Measurements from ENCODE around the gene PTPN5. TPM values are rescaled to one million over a fixed set of nuclear protein-coding genes. Genes with fewer than 3 reads are reported as not detected.

Gene PTPN5
- total RNA-seq, 5 donors from 2014 or later (not counting 1 experiment from before 2014, with no cell fraction given), result 0.22 TPM; not detected in 4

DNA sequence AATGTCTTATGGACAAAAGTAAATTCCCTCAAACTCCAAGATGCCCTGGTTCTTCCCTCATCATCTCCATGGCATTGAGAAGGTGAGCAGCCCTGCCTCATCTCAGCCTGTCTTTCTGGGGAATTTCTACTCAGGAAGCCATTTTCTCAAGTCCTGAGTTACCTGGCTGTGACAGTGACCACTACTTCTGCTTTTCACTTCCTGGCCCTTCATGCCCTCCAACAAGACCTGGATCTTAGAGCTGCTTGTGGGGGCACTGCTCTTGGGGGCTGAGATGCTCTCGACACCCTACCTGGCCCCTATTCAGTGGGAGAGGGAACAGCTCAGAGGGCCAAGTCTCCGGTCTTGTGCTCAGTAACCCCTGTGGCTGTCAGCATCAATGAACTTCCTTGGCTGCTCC lies 60.2 kb downstream of the PTPN5 start:
- Histone ChIP-seq H3K4me3 (ENCODE audit: control insufficient read depth in 1 of 2, extremely low read depth in 1 of 2, low read length in 1 of 2) (no peak overlapping the region), H3K4me1 (ENCODE audit: control insufficient read depth in 1 of 2, extremely low read depth in 1 of 2, insufficient read depth in 2 of 2, low read length in 2 of 2) (peaks cover 0 to 14% of the 10 kb centered on the region in 2 experiments), H3K36me3 (ENCODE audit: control insufficient read depth in 2 of 2, extremely low read depth in 1 of 2, insufficient read depth in 1 of 2, low read length in 1 of 2) (no peaks in the 10 kb centered on the region), H3K27me3 (replicated peaks in 1 of 2; ENCODE audit: control insufficient read depth in 2 of 2, extremely low read depth in 1 of 2, insufficient read depth in 2 of 2, low read length in 1 of 2) (peaks cover 0 to 21% of the 10 kb centered on the region in 2 experiments), H3K9me3 (no peaks in the 10 kb centered on the region), H3K27ac (ENCODE audit: low read length) (no peak overlapping the region)
- Mint-ChIP-seq H3K27me3 (peaks cover 3 to 5% of the 10 kb centered on the region in 2 donors), H3K4me3 (no peak overlapping the region), H3K36me3 (no peaks in the 10 kb centered on the region), H3K4me1 (peaks cover 7 to 16% (median 10%) of the 10 kb centered on the region in 3 donors), H3K9me3 (no peaks in the 10 kb centered on the region), H3K27ac (no peak overlapping the region)
- ATAC-seq (replicated peaks in 1 of 4), result no peak
- POLR2A ChIA-PET, result no interaction called here
- 54% methylated on average over 2 of the region's 2 CpGs for WGBS (ENCODE audit: insufficient coverage)
- no peak for DNase-seq
- CTCF ChIA-PET, result interaction anchor here (0.5 to 2.4 kb wide), 23 partner anchors 9 to 616 kb away, joined by 3 to 22 read pairs (median 4); no protein-coding TSS in a partner anchor

DNA sequence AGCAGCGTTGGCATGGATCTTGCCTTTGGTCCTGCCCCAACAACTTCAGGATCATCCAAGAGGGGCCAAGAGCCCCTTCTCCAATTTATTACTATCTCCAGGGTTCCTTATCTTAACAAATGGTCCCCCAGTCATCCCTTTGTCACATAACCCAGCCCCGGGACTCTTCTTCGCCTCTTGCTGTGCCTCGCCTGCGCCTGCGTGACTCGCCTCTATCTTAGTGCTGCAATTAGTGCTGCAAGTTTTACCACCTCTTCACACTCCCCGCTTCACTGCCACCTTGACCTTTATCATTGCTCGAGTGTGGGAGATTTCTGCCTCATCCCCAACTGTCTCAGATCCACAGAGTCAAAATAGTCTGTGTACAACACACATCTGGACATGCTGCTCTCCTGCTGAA lies 61.6 kb downstream of the PTPN5 start:
- Mint-ChIP-seq H3K27me3 (peaks cover 0 to 2% of the 10 kb centered on the region in 2 donors), H3K9me3 (no peaks in the 10 kb centered on the region), H3K27ac (no peak overlapping the region), H3K4me3 (no peak overlapping the region), H3K36me3 (no peaks in the 10 kb centered on the region), H3K4me1 (peaks cover 7 to 16% (median 10%) of the 10 kb centered on the region in 3 donors)
- DNase-seq (no peak), ATAC-seq (replicated peaks in 1 of 4) (no peak)
- Histone ChIP-seq H3K9me3 (no peaks in the 10 kb centered on the region), H3K27ac (ENCODE audit: low read length) (no peak overlapping the region), H3K36me3 (ENCODE audit: control insufficient read depth in 2 of 2, extremely low read depth in 1 of 2, insufficient read depth in 1 of 2, low read length in 1 of 2) (no peaks in the 10 kb centered on the region), H3K27me3 (replicated peaks in 1 of 2; ENCODE audit: control insufficient read depth in 2 of 2, extremely low read depth in 1 of 2, insufficient read depth in 2 of 2, low read length in 1 of 2) (peaks cover 0 to 12% of the 10 kb centered on the region in 2 experiments), H3K4me3 (ENCODE audit: control insufficient read depth in 1 of 2, extremely low read depth in 1 of 2, low read length in 1 of 2) (no peak overlapping the region), H3K4me1 (ENCODE audit: control insufficient read depth in 1 of 2, extremely low read depth in 1 of 2, insufficient read depth in 2 of 2, low read length in 2 of 2) (peaks cover 0 to 14% of the 10 kb centered on the region in 2 experiments)
- 93% methylated on average over 7 of the region's 9 CpGs for WGBS (ENCODE audit: insufficient coverage)
- CTCF ChIA-PET, result interaction anchor here (0.5 to 2.0 kb wide), 7 partner anchors 8 to 615 kb away, joined by 3 to 22 read pairs (median 4); no protein-coding TSS in a partner anchor
- POLR2A ChIA-PET, result no interaction called here

DNA sequence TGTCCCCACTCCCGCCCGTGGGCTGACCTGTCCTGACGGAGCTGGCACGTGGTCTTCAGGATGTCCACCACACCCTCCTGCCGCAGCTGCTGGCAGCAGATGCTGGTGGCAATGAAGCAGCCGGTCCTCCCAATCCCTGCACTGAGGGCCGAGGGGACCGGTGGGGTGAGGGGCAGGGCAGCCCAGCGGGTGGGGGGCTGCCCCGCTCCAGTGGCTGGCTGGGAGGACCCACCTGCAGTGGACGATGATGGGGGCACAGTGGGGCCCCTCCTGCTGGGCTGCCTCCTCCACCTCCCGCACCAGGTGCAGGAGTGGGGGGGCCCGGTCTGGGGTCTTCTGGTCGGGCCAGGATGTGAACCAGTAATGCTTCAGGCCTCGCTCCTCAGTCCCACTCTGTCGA lies 62.2 kb downstream of the PTPN5 start:
- no peaks in the 10 kb centered on the region for H3K9me3 ChIP-seq
- POLR2A ChIA-PET, result no interaction called here
- H3K27me3 ChIP-seq (replicated peaks in 1 of 2; ENCODE audit: control insufficient read depth in 2 of 2, extremely low read depth in 1 of 2, insufficient read depth in 2 of 2, low read length in 1 of 2), result peaks cover 0 to 12% of the 10 kb centered on the region in 2 experiments
- ATAC-seq (replicated peaks in 1 of 4) (no peak), DNase-seq (no peak)
- CTCF ChIA-PET, result interaction anchor here in 1 of 2 donors (1.6 kb wide), 1 partner anchor 96 kb away, joined by 4 read pairs; no protein-coding TSS in a partner anchor
- no peaks in the 10 kb centered on the region for H3K36me3 Mint-ChIP-seq
- no peak overlapping the region for H3K27ac Mint-ChIP-seq
- no peak overlapping the region for H3K4me3 Mint-ChIP-seq
- no peaks in the 10 kb centered on the region for H3K36me3 ChIP-seq (ENCODE audit: control insufficient read depth in 2 of 2, extremely low read depth in 1 of 2, insufficient read depth in 1 of 2, low read length in 1 of 2)
- H3K9me3 Mint-ChIP-seq, result no peaks in the 10 kb centered on the region
- no peak overlapping the region for H3K4me3 ChIP-seq (ENCODE audit: control insufficient read depth in 1 of 2, extremely low read depth in 1 of 2, low read length in 1 of 2)
- no peak overlapping the region for H3K27ac ChIP-seq (ENCODE audit: low read length)
- peaks cover 0 to 14% of the 10 kb centered on the region in 2 experiments for H3K4me1 ChIP-seq (ENCODE audit: control insufficient read depth in 1 of 2, extremely low read depth in 1 of 2, insufficient read depth in 2 of 2, low read length in 2 of 2)
- 87% methylated on average over 12 of the region's 16 CpGs for WGBS (ENCODE audit: insufficient coverage)
- H3K4me1 Mint-ChIP-seq, result peaks cover 7 to 16% (median 10%) of the 10 kb centered on the region in 3 donors
- peaks cover 0 to 2% of the 10 kb centered on the region in 2 donors for H3K27me3 Mint-ChIP-seq

DNA sequence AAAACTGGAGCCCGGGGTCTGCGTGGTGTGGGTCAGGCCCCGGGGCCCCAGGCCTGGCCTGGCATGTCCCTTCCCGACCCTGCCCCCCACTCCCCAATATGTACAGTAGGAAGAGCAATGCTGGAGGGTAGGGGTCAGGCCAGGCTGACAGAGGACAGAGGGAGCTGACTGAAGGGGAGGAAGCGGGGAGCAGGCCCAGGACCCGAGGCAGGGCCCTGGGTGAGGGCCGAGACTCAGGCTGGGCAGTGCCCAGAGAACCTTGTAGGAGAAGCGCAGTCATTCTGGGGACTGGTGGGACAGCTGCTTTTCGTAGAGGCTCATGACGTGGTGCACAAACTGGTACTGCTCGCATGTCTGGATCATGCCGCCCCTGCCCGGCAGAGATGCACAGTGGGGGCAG lies 62.9 kb downstream of the PTPN5 start:
- H3K4me3 Mint-ChIP-seq, result no peak overlapping the region
- ChIA-PET POLR2A (no interaction called here), CTCF (interaction anchor here (1.0 to 1.7 kb wide), 4 partner anchors 95 to 188 kb away, joined by 3 to 9 read pairs (median 6); partner anchors contain the start of gene SPTY2D1 (in 1 of the 2))
- Histone ChIP-seq H3K27me3 (replicated peaks in 1 of 2; ENCODE audit: control insufficient read depth in 2 of 2, extremely low read depth in 1 of 2, insufficient read depth in 2 of 2, low read length in 1 of 2) (peaks cover 0 to 12% of the 10 kb centered on the region in 2 experiments), H3K36me3 (ENCODE audit: control insufficient read depth in 2 of 2, extremely low read depth in 1 of 2, insufficient read depth in 1 of 2, low read length in 1 of 2) (no peaks in the 10 kb centered on the region), H3K4me3 (ENCODE audit: control insufficient read depth in 1 of 2, extremely low read depth in 1 of 2, low read length in 1 of 2) (no peak overlapping the region), H3K27ac (ENCODE audit: low read length) (no peak overlapping the region), H3K4me1 (ENCODE audit: control insufficient read depth in 1 of 2, extremely low read depth in 1 of 2, insufficient read depth in 2 of 2, low read length in 2 of 2) (peaks cover 0 to 14% of the 10 kb centered on the region in 2 experiments), H3K9me3 (no peaks in the 10 kb centered on the region)
- no peak for ATAC-seq (replicated peaks in 1 of 4)
- no peaks in the 10 kb centered on the region for H3K36me3 Mint-ChIP-seq
- H3K4me1 Mint-ChIP-seq, result peaks cover 7 to 16% (median 10%) of the 10 kb centered on the region in 3 donors
- no peak overlapping the region for H3K27ac Mint-ChIP-seq
- no peak for DNase-seq
- 84% methylated on average over 9 of the region's 13 CpGs for WGBS (ENCODE audit: insufficient coverage)
- H3K27me3 Mint-ChIP-seq, result peaks cover 0 to 2% of the 10 kb centered on the region in 2 donors
- no peaks in the 10 kb centered on the region for H3K9me3 Mint-ChIP-seq

- peaks cover 7 to 16% (median 10%) of the 10 kb centered on the region in 3 donors for H3K4me1 Mint-ChIP-seq
- Histone ChIP-seq H3K36me3 (ENCODE audit: control insufficient read depth in 2 of 2, extremely low read depth in 1 of 2, insufficient read depth in 1 of 2, low read length in 1 of 2) (no peaks in the 10 kb centered on the region), H3K4me1 (ENCODE audit: control insufficient read depth in 1 of 2, extremely low read depth in 1 of 2, insufficient read depth in 2 of 2, low read length in 2 of 2) (peaks cover 0 to 14% of the 10 kb centered on the region in 2 experiments), H3K27me3 (replicated peaks in 1 of 2; ENCODE audit: control insufficient read depth in 2 of 2, extremely low read depth in 1 of 2, insufficient read depth in 2 of 2, low read length in 1 of 2) (peaks cover 0 to 12% of the 10 kb centered on the region in 2 experiments), H3K4me3 (ENCODE audit: control insufficient read depth in 1 of 2, extremely low read depth in 1 of 2, low read length in 1 of 2) (no peak overlapping the region), H3K9me3 (no peaks in the 10 kb centered on the region), H3K27ac (ENCODE audit: low read length) (no peak overlapping the region)
- H3K9me3 Mint-ChIP-seq, result no peaks in the 10 kb centered on the region
- ChIA-PET CTCF (interaction anchor here (0.5 to 1.7 kb wide), 10 partner anchors 13 to 194 kb away, joined by 3 to 9 read pairs (median 4); partner anchors contain the start of gene SPTY2D1 (in 1 of the 2)), POLR2A (interaction anchor here in 1 of 2 donors (0.6 kb wide), 1 partner anchor 96 kb away, joined by 9 read pairs; no protein-coding TSS in a partner anchor)
- H3K4me3 Mint-ChIP-seq, result peak overlapping the region in 1 of 3 donors; percentile 14
- no peaks in the 10 kb centered on the region for H3K36me3 Mint-ChIP-seq
- DNase-seq (peak in 32 of 35 experiments; percentile 10 to 72 (median 46)), ATAC-seq (replicated peaks in 1 of 4) (peak; percentile 74 to 88 (median 78))
- no peak overlapping the region for H3K27ac Mint-ChIP-seq
- 69% methylated on average over 9 of the region's 10 CpGs for WGBS (ENCODE audit: insufficient coverage)
- H3K27me3 Mint-ChIP-seq, result peaks cover 0 to 2% of the 10 kb centered on the region in 2 donors
Observed at GRCh38 chr11:18727479-18728236, 63.9 kb downstream of the PTPN5 start.

- no peak within 1 kb of the TSS for H3K27ac Mint-ChIP-seq
- H3K27ac ChIP-seq (ENCODE audit: low read length), result no peak within 1 kb of the TSS
- 83% methylated on average over 4 of the region's 7 CpGs for WGBS (ENCODE audit: insufficient coverage)
- no peak within 1 kb of the TSS for H3K4me3 Mint-ChIP-seq
- H3K9me3 Mint-ChIP-seq, result no peaks in the 10 kb centered on the region
- ATAC-seq (replicated peaks in 1 of 4) (no peak), DNase-seq (no peak)
- ChIA-PET CTCF (no interaction called here), POLR2A (interaction anchor here in 1 of 2 donors (0.5 kb wide), 1 partner anchor 247 kb away, joined by 4 read pairs; no protein-coding TSS in a partner anchor)
- no peaks in the 10 kb centered on the region for H3K36me3 Mint-ChIP-seq
- no peaks in the 10 kb centered on the region for H3K36me3 ChIP-seq (ENCODE audit: control insufficient read depth in 2 of 2, extremely low read depth in 1 of 2, insufficient read depth in 1 of 2, low read length in 1 of 2)
- no peaks in the 10 kb centered on the region for H3K9me3 ChIP-seq
- no peak within 1 kb of the TSS for H3K4me3 ChIP-seq (ENCODE audit: control insufficient read depth in 1 of 2, extremely low read depth in 1 of 2, low read length in 1 of 2)
- H3K27me3 Mint-ChIP-seq, result peaks cover 0 to 2% of the 10 kb centered on the region in 2 donors
- H3K4me1 Mint-ChIP-seq, result peaks cover 12% of the 10 kb centered on the region in 3 donors
- H3K27me3 ChIP-seq (replicated peaks in 1 of 2; ENCODE audit: control insufficient read depth in 2 of 2, extremely low read depth in 1 of 2, insufficient read depth in 2 of 2, low read length in 1 of 2), result peaks cover 0 to 12% of the 10 kb centered on the region in 2 experiments
- peaks cover 0 to 21% of the 10 kb centered on the region in 2 experiments for H3K4me1 ChIP-seq (ENCODE audit: control insufficient read depth in 1 of 2, extremely low read depth in 1 of 2, insufficient read depth in 2 of 2, low read length in 2 of 2)
Observed at GRCh38 chr11:18726040-18726439, 65.6 kb downstream of the PTPN5 start, which contains the start of gene IGSF22. TSS of gene IGSF22 (minus strand) at chr11:18726188. CDS start at chr11:18724236, 1,952 bp downstream.

All from T-cell (primary cell).